ENCODE data around the gene RIC3.

Gene RIC3

GRCh38 chr11:8213376-8213775 is 44.6 kb upstream of the RIC3 start:
- TF ChIP-seq CEBPB (IDR thresholded peaks at IDR 0.05) (no peak), EP300 (IDR thresholded peaks at IDR 0.05; ENCODE audit: borderline replicate concordance) (no peak), EGR1 (IDR thresholded peaks at IDR 0.05) (no peak), RAD21 (IDR thresholded peaks at IDR 0.05; ENCODE audit: low read depth) (no peak), ZBTB7A (IDR thresholded peaks at IDR 0.05; ENCODE audit: low read depth) (no peak), YY1 (IDR thresholded peaks at IDR 0.05; ENCODE audit: low read depth) (no peak), USF1 (IDR thresholded peaks at IDR 0.05) (no peak)

GRCh38 chr11:8209208-8209807 is 40.5 kb upstream of the RIC3 start:
- no peak for TF ChIP-seq USF1 (IDR thresholded peaks at IDR 0.05)
- 0 out of 2 replicates have a peak, but pooled peaks have one; percentile 10 for TF ChIP-seq RAD21 (IDR thresholded peaks at IDR 0.05; ENCODE audit: low read depth)

GRCh38 chr11:8207080-8208000 is 38.5 kb upstream of the RIC3 start:
- no peak for TF ChIP-seq RAD21 (IDR thresholded peaks at IDR 0.05; ENCODE audit: low read depth)
- no peak for TF ChIP-seq REST (IDR thresholded peaks at IDR 0.05; ENCODE audit: low read depth)
- no peak for TF ChIP-seq FOXM1 (IDR thresholded peaks at IDR 0.05; ENCODE audit: borderline replicate concordance, low read depth)
- no peak for TF ChIP-seq ZBTB7A (IDR thresholded peaks at IDR 0.05; ENCODE audit: low read depth)

- TF ChIP-seq YY1 (IDR thresholded peaks at IDR 0.05; ENCODE audit: low read depth) (no peak), TCF12 (IDR thresholded peaks at IDR 0.05; ENCODE audit: low read depth) (no peak), FOXM1 (IDR thresholded peaks at IDR 0.05; ENCODE audit: borderline replicate concordance, low read depth) (no peak), TAF1 (IDR thresholded peaks at IDR 0.05; ENCODE audit: low read depth) (no peak), REST (IDR thresholded peaks at IDR 0.05; ENCODE audit: low read depth) (no peak), CEBPB (IDR thresholded peaks at IDR 0.05) (no peak), CREB1 (IDR thresholded peaks at IDR 0.05; ENCODE audit: low read depth) (no peak), USF1 (IDR thresholded peaks at IDR 0.05) (no peak), EP300 (IDR thresholded peaks at IDR 0.05; ENCODE audit: borderline replicate concordance) (no peak), TEAD4 (IDR thresholded peaks at IDR 0.05) (no peak), EGR1 (IDR thresholded peaks at IDR 0.05) (no peak), MAX (IDR thresholded peaks at IDR 0.05) (no peak), ZBTB7A (IDR thresholded peaks at IDR 0.05; ENCODE audit: low read depth) (no peak), NFIC (IDR thresholded peaks at IDR 0.05) (no peak), RAD21 (IDR thresholded peaks at IDR 0.05; ENCODE audit: low read depth) (no peak)
These were observed 37.6 kb upstream of the RIC3 start for GRCh38 chr11:8206251-8207079.

- TF ChIP-seq USF1 (IDR thresholded peaks at IDR 0.05) (no peak), TEAD4 (IDR thresholded peaks at IDR 0.05) (no peak), NFIC (IDR thresholded peaks at IDR 0.05) (no peak), RAD21 (IDR thresholded peaks at IDR 0.05; ENCODE audit: low read depth) (no peak), TAF1 (IDR thresholded peaks at IDR 0.05; ENCODE audit: low read depth) (no peak), EGR1 (IDR thresholded peaks at IDR 0.05) (no peak), FOXM1 (IDR thresholded peaks at IDR 0.05; ENCODE audit: borderline replicate concordance, low read depth) (no peak), ZBTB7A (IDR thresholded peaks at IDR 0.05; ENCODE audit: low read depth) (no peak), EP300 (IDR thresholded peaks at IDR 0.05; ENCODE audit: borderline replicate concordance) (no peak), CEBPB (IDR thresholded peaks at IDR 0.05) (no peak), CREB1 (IDR thresholded peaks at IDR 0.05; ENCODE audit: low read depth) (no peak), REST (IDR thresholded peaks at IDR 0.05; ENCODE audit: low read depth) (no peak), YY1 (IDR thresholded peaks at IDR 0.05; ENCODE audit: low read depth) (no peak), TCF12 (IDR thresholded peaks at IDR 0.05; ENCODE audit: low read depth) (no peak), MAX (IDR thresholded peaks at IDR 0.05) (no peak)
These were observed 36.7 kb upstream of the RIC3 start for GRCh38 chr11:8205566-8205965.

Data from Ishikawa (cell line).